ENCODE results near the gene RAMACL. TPM values are rescaled to one million over a fixed set of nuclear protein-coding genes. Genes with fewer than 3 reads are reported as not detected.

Gene RAMACL
- total RNA-seq, 1 experiment from 2014 or later: 0.28 TPM

GRCh38 chr6:166546653-166547052 lies 39.8 kb downstream of the RAMACL start:
- H2BK12ac ChIP-seq (ENCODE audit: insufficient read length, low read depth, low read length): no peak overlapping the region
- no peak overlapping the region for H3K4me3 Mint-ChIP-seq
- no peak overlapping the region for H3K27ac ChIP-seq (ENCODE audit: insufficient read length, low read depth, low read length)
- H3K36me3 Mint-ChIP-seq (ENCODE audit: insufficient read depth in 1 of 3, low read depth in 3 of 3): peaks cover 0 to 5% (median 0%) of the 10 kb centered on the region in 3 experiments; a peak in 2 of 7 replicates
- no peak for DNase-seq
- H3K9me3 Mint-ChIP-seq: no peaks in the 10 kb centered on the region
- H3K56ac ChIP-seq (ENCODE audit: insufficient read length, low read depth, low read length): no peak overlapping the region
- no peak overlapping the region for H2BK120ac ChIP-seq (ENCODE audit: low read depth, low read length, poor library complexity, severe bottlenecking)
- H3K4me1 ChIP-seq (ENCODE audit: insufficient read depth, low read length): no peaks in the 10 kb centered on the region; the same call in 1 of the 2 replicates
- H2AFZ ChIP-seq (ENCODE audit: low read length): no peak overlapping the region
- no peaks in the 10 kb centered on the region for H3K27me3 ChIP-seq (ENCODE audit: insufficient read depth, low read length)
- no peaks in the 10 kb centered on the region for H3K23me2 ChIP-seq (ENCODE audit: insufficient read length, low read depth, low read length, poor library complexity, severe bottlenecking)
- no peaks in the 10 kb centered on the region for H3K9me3 ChIP-seq (ENCODE audit: control insufficient read depth, low read depth, low read length)
- no peak overlapping the region for H3K4me2 ChIP-seq (ENCODE audit: insufficient read depth, insufficient read length, low read length)
- H3K4me1 Mint-ChIP-seq: peaks cover 24 to 26% of the 10 kb centered on the region in 2 experiments
- H3K14ac ChIP-seq (ENCODE audit: insufficient read depth, low read length): no peak overlapping the region
- H3K79me1 ChIP-seq (ENCODE audit: insufficient read depth, low read depth, low read length, poor library complexity, severe bottlenecking): no peaks in the 10 kb centered on the region
- no peak for TF ChIP-seq CTCF (conservative IDR thresholded peaks at IDR 0.05)
- no peaks in the 10 kb centered on the region for H3K79me2 ChIP-seq (ENCODE audit: insufficient read depth, low read length)
- no CpG with 5 or more reads among the region's 6 CpGs for WGBS (ENCODE audit: extremely low coverage, insufficient read length, low lambda C conversion rate)
- H3K27ac Mint-ChIP-seq: no peak overlapping the region
- H3K9ac ChIP-seq (ENCODE audit: extremely low read depth, insufficient read length, low read length): no peak overlapping the region
- H4K91ac ChIP-seq (ENCODE audit: insufficient read length, low read depth, low read length): no peak overlapping the region
- H3K27me3 Mint-ChIP-seq (ENCODE audit: low read depth): no peaks in the 10 kb centered on the region; the same call in none of the 2 replicates
- no peak overlapping the region for H2AK5ac ChIP-seq (ENCODE audit: insufficient read length, low read length)
- no peak overlapping the region for H3T11ph ChIP-seq (ENCODE audit: low read length)
- H2BK5ac ChIP-seq (ENCODE audit: insufficient read length, low read length): no peak overlapping the region
- no peak overlapping the region for H4K5ac ChIP-seq (ENCODE audit: insufficient read length, low read depth, low read length)
- H3K23ac ChIP-seq (ENCODE audit: insufficient read length, low read depth, low read length): no peak overlapping the region
- H2BK20ac ChIP-seq (ENCODE audit: low read depth, low read length, poor library complexity, severe bottlenecking): no peak overlapping the region
- H2BK15ac ChIP-seq (ENCODE audit: low read depth, low read length): no peak overlapping the region
- H4K8ac ChIP-seq (replicated peaks; ENCODE audit: insufficient read length, low read depth, low read length): no peak overlapping the region
- no peaks in the 10 kb centered on the region for H4K20me1 ChIP-seq (ENCODE audit: control insufficient read depth, insufficient read depth, insufficient read length)
- no peak overlapping the region for H3K4ac ChIP-seq (ENCODE audit: low read depth, low read length)
- no peak overlapping the region for H3K18ac ChIP-seq (ENCODE audit: insufficient read length, low read depth, low read length)

Measured in H9 (cell line).